Glutamatergic neuron (in vitro differentiated cells): ENCODE results near the gene CLEC2L. TPM values are rescaled to one million over a fixed set of nuclear protein-coding genes. Genes with fewer than 3 reads are reported as not detected.

ENCODE experiments used
- DNase-seq: peaks from one replicate; pipeline ENCODE4 v3.0.0; 2022
- H3K27ac Mint-ChIP-seq: one replicate; pipeline ENCODE4 v1.8.0; 2020; ENCODE audit warnings: mild to moderate bottlenecking, mixed read lengths, inconsistent platforms; ENCODE audit not compliant: unreplicated experiment
- H3K27me3 Mint-ChIP-seq: one replicate; pipeline ENCODE4 v1.8.0; 2020; ENCODE audit warnings: mild to moderate bottlenecking, moderate library complexity, mixed read lengths, inconsistent platforms; ENCODE audit not compliant: unreplicated experiment
- H3K36me3 Mint-ChIP-seq: one replicate; pipeline ENCODE4 v1.8.0; 2020; ENCODE audit warnings: mild to moderate bottlenecking, mixed read lengths, inconsistent platforms; ENCODE audit not compliant: unreplicated experiment
- H3K4me1 Mint-ChIP-seq: one replicate; pipeline ENCODE4 v1.8.0; 2020; ENCODE audit warnings: mild to moderate bottlenecking, low read depth, mixed read lengths, inconsistent platforms; ENCODE audit not compliant: unreplicated experiment
- H3K4me3 Mint-ChIP-seq: one replicate; pipeline ENCODE4 v1.8.0; 2020; ENCODE audit warnings: mild to moderate bottlenecking, mixed read lengths, inconsistent platforms; ENCODE audit not compliant: unreplicated experiment
- H3K9me3 Mint-ChIP-seq: one replicate; pipeline ENCODE4 v1.8.0; 2020; ENCODE audit warnings: mild to moderate bottlenecking, moderate library complexity, mixed read lengths, inconsistent platforms; ENCODE audit not compliant: unreplicated experiment
- long read RNA-seq: library from polyadenylated mRNA; unstranded; transcript quantifications from one replicate; pipeline ENCODE4 v2.0.0, GENCODE V29; 2020; ENCODE audit not compliant: unreplicated experiment
- total RNA-seq: library from RNA; stranded (reverse); fragmentation: NEBNext Ultra II Directional; extraction: Animal tissue kit (Norgen Biotek cat#: 25700); gene quantifications from one replicate; pipeline ENCODE4 v1.2.1, GENCODE V29; 2021; ENCODE audit not compliant: unreplicated experiment
- TF ChIP-seq, protein P1 (sequence below): fragments of 200-600 bp; sonication (generic); IDR thresholded peaks from one replicate; pipeline ENCODE4 v1.5.0; 2021; ENCODE audit not compliant: partially characterized antibody, unreplicated experiment

The CLEC2L gene
- 3.1 TPM for total RNA-seq
- long read RNA-seq, partial matches to known transcripts: 0 of 1 reads
- long read RNA-seq, other reads (novel, unspliced or antisense): 1 of 1 reads

DNA sequence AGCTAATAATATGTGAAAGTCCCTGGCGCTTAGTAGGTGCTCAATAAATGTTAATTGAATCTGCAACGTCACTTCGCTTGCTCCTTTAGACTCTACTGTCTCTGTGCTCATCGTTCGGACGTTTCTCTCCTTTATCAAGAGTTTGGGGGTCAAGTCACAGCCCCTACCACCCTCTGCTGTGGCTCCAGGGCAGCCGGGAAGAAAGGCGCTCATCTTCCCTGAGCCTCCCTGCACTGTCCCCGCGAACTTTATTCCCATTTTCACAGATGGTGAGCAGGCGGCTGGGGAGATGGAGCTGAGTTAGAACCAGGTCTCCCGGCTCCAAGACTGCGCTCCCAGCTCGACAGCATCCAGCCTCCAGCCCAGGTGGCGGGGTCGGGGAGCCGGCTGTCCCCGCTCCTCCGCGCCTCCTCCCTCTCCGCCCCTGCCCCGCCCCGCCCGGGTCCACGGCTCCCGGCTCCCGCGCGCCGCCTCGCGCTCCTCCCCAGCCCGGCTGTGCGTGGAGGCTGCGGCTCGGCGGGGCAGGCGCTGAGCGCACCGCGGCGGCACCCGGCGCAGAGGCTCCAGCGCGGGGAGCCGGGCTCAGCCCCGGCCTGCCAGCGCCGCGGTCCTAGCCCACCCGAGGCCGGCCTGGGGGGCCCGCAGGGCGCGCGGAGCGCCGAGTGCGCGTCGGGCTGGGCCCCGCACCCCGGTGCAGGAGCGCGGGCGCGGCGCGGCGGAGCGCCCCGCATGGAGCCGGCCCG lies at the start of gene CLEC2L:
TSS of gene CLEC2L (plus strand) at position 487 of the 743 bp plus-strand sequence. CDS start at position 730, 243 bp downstream.
- peak within 1 kb of the TSS; percentile 78 for H3K4me3 Mint-ChIP-seq
- no peak within 1 kb of the TSS for H3K27ac Mint-ChIP-seq
- H3K27me3 Mint-ChIP-seq: peaks cover 30% of the 10 kb centered on the region

DNA sequence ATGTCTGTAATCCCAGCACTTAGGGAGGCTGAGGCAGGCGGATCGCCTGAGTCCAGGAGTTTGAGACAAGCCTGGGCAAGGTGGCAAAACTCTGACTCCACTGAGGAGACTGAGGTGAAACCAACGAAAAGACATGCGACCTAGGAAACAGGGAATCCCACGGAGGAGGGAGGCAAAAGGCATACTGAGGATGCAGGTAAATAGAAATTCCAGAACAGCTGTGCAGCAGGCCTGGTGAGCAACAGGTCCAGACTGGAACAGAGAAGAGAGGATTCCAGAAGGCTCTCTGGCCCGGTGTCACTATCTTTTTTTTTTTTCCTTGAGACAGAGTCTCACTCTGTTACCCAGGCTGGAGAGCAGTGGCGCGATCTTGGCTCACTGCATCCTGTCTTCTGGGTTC lies 47.3 kb upstream of the CLEC2L start:
- H3K9me3 Mint-ChIP-seq: peaks cover 4% of the 10 kb centered on the region
- H3K27me3 Mint-ChIP-seq: peaks cover 8% of the 10 kb centered on the region
- H3K4me3 Mint-ChIP-seq: no peak overlapping the region
- no peak overlapping the region for H3K27ac Mint-ChIP-seq
- TF ChIP-seq, protein P1, sequence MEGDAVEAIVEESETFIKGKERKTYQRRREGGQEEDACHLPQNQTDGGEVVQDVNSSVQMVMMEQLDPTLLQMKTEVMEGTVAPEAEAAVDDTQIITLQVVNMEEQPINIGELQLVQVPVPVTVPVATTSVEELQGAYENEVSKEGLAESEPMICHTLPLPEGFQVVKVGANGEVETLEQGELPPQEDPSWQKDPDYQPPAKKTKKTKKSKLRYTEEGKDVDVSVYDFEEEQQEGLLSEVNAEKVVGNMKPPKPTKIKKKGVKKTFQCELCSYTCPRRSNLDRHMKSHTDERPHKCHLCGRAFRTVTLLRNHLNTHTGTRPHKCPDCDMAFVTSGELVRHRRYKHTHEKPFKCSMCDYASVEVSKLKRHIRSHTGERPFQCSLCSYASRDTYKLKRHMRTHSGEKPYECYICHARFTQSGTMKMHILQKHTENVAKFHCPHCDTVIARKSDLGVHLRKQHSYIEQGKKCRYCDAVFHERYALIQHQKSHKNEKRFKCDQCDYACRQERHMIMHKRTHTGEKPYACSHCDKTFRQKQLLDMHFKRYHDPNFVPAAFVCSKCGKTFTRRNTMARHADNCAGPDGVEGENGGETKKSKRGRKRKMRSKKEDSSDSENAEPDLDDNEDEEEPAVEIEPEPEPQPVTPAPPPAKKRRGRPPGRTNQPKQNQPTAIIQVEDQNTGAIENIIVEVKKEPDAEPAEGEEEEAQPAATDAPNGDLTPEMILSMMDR: no peak
- no peak for DNase-seq
- peaks cover 5% of the 10 kb centered on the region for H3K36me3 Mint-ChIP-seq
- no peaks in the 10 kb centered on the region for H3K4me1 Mint-ChIP-seq

More for the DNA sequence above, at the start of gene CLEC2L:
- TF ChIP-seq, protein P1: no peak
- DNase-seq: peak; percentile 70
- H3K4me1 Mint-ChIP-seq: peaks cover 2% of the 10 kb centered on the region
- H3K36me3 Mint-ChIP-seq: peaks cover 9% of the 10 kb centered on the region
- H3K9me3 Mint-ChIP-seq: peaks cover 16% of the 10 kb centered on the region

DNA sequence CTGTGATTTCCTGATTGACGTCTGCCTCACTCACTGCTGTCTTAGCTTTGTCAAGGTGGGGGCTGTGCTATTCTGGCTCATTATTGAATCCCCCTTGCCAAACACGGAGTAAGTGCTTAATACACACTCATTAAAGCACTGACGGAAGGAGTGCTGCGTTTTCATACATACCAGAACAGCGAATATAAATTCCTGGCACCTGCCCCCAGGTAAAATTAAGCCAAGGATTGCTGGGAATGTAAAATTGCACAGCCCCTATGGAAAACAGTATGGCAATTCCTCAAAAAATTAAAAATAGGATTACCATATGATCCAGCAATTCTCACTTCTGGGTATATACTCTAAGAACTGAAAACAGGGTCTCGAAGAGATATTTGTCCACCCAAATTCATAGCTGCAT lies 46.6 kb upstream of the CLEC2L start:
- TF ChIP-seq, protein P1: no peak
- Mint-ChIP-seq H3K27ac (no peak overlapping the region), H3K4me1 (no peaks in the 10 kb centered on the region), H3K27me3 (peaks cover 7% of the 10 kb centered on the region), H3K4me3 (no peak overlapping the region), H3K9me3 (peaks cover 4% of the 10 kb centered on the region), H3K36me3 (peaks cover 5% of the 10 kb centered on the region)
- DNase-seq: no peak

GRCh38 chr7:139479620-139480019 lies 43.9 kb upstream of the CLEC2L start:
- Mint-ChIP-seq H3K27me3 (peaks cover 16% of the 10 kb centered on the region), H3K27ac (no peak overlapping the region), H3K9me3 (peaks cover 3% of the 10 kb centered on the region), H3K36me3 (no peaks in the 10 kb centered on the region), H3K4me3 (no peak overlapping the region), H3K4me1 (no peaks in the 10 kb centered on the region)
- DNase-seq: no peak
- TF ChIP-seq, protein P1: no peak

DNA sequence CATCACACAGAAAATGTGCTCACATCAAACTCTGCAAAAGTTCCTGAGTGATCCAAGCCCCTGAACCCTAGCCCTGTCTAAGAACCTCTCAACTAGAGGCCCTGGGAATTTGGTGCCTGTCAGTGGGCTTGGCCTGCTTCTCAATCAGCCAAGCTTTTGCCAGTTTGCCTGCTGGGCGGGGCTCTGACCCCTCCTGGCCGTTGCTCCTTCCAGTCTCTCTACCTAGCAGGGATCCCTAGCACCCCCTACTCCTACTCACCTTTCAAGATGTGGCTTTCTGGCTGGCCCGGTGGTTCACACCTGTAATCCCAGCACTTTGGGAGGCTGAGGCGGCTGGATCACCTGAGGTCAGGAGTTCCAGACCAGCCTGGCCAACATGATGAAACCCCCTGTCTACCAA lies 42.1 kb upstream of the CLEC2L start:
- Mint-ChIP-seq H3K4me1 (no peaks in the 10 kb centered on the region), H3K27ac (no peak overlapping the region), H3K9me3 (peaks cover 2% of the 10 kb centered on the region), H3K36me3 (no peaks in the 10 kb centered on the region), H3K4me3 (no peak overlapping the region), H3K27me3 (peaks cover 13% of the 10 kb centered on the region)
- TF ChIP-seq, protein P1: no peak
- DNase-seq: no peak
